H1 (cell line): Measurements from ENCODE around the gene NUP155.

ENCODE experiments used
- ATF3 ChIP-seq: IDR thresholded peaks from 2 replicates; pipeline ENCODE4 v1.6.1; 2011; ENCODE audit warnings: low read depth, mild to moderate bottlenecking, low read length; ENCODE audit not compliant: insufficient read depth
- CHD2 ChIP-seq: IDR thresholded peaks from 2 replicates; pipeline ENCODE4 v1.6.1; 2012; ENCODE audit warnings: low read length, improper control_type of control experiment
- CTCF ChIP-seq, 3 experiments: IDR thresholded peaks; 1 replicate in 2 of 3; 2 replicates in 1 of 3; pipeline versions ENCODE4 v1.5.1 to v1.6.1; 2011; ENCODE audit warnings: low read length in 3 of 3, mild to moderate bottlenecking in 3 of 3, inconsistent platforms in 2 of 3, low read depth in 1 of 3, moderate library complexity in 1 of 3; ENCODE audit not compliant: insufficient read depth in 1 of 3; ENCODE audit errors: control extremely low read depth in 1 of 3
- E2F6 ChIP-seq: IDR thresholded peaks from 2 replicates; pipeline ENCODE4 v1.6.1; 2012; ENCODE audit warnings: inconsistent platforms
- EZH2 ChIP-seq: fragments of 200-600 bp; sonication (generic); IDR thresholded peaks from 2 replicates; pipeline ENCODE4 v1.7.1; 2012; ENCODE audit warnings: low read depth, mild to moderate bottlenecking, moderate library complexity, low read length, inconsistent platforms; ENCODE audit not compliant: severe bottlenecking
- MAFK ChIP-seq: IDR thresholded peaks from 2 replicates; pipeline ENCODE4 v1.6.1; 2012; ENCODE audit warnings: low read depth, mild to moderate bottlenecking, improper control_type of control experiment, low read length
- MAX ChIP-seq: IDR thresholded peaks from 2 replicates; pipeline ENCODE4 v1.6.1; 2012; ENCODE audit warnings: inconsistent platforms
- POLR2A ChIP-seq, 2 experiments: IDR thresholded peaks; 1 replicate in 1 of 2; 2 replicates in 1 of 2; pipeline ENCODE4 v1.6.1; 2011; ENCODE audit warnings: low read depth in 2 of 2, low read length in 2 of 2, mild to moderate bottlenecking in 2 of 2; ENCODE audit errors: control extremely low read depth in 1 of 2
- POLR2AphosphoS5 ChIP-seq: IDR thresholded peaks from 2 replicates; pipeline ENCODE4 v1.6.1; 2011; ENCODE audit warnings: low read depth, low read length
- RNF2 ChIP-seq: fragments of 200-900, 300-1000 bp; sonication (generic); IDR thresholded peaks from 2 replicates; pipeline ENCODE4 v1.7.1; 2016; ENCODE audit warnings: borderline replicate concordance, low read depth, mild to moderate bottlenecking, antibody characterized with exemption, low read length; ENCODE audit not compliant: poor library complexity, severe bottlenecking; ENCODE audit errors: missing control alignments
- SRF ChIP-seq: IDR thresholded peaks from 2 replicates; pipeline ENCODE4 v1.6.1; 2011; ENCODE audit warnings: mild to moderate bottlenecking, low read depth, low read length, moderate library complexity
- TBP ChIP-seq: IDR thresholded peaks from 2 replicates; pipeline ENCODE4 v1.6.1; 2011; ENCODE audit warnings: low read depth, low read length, improper control_type of control experiment
- TEAD4 ChIP-seq: IDR thresholded peaks from 2 replicates; pipeline ENCODE4 v1.6.1; 2012; ENCODE audit warnings: low read depth, low read length, inconsistent platforms, mixed read lengths

- TF ChIP-seq TEAD4 (no peak), CTCF (IDR thresholded peaks at IDR 0.05; ENCODE audit: control extremely low read depth in 1 of 3, insufficient read depth in 1 of 3, low read depth in 1 of 3, low read length in 3 of 3) (no peak), E2F6 (no peak), RNF2 (no peak), POLR2A (IDR thresholded peaks at IDR 0.05; ENCODE audit: control extremely low read depth in 1 of 2, low read depth in 2 of 2, low read length in 2 of 2) (no peak), ATF3 (no peak), EZH2 (no peak), TBP (no peak), SRF (no peak), CHD2 (no peak), POLR2AphosphoS5 (no peak), MAX (no peak), MAFK (no peak)
Observed at GRCh38 chr5:37391591-37391990, 20.7 kb upstream of the NUP155 start.
